Measurements from ENCODE around the gene SLC25A36.
"Not testable (repeated sequence)": the region's sequence is repeated elsewhere in the genome, so short reads cannot be mapped to it uniquely, and the experiment has no call there.

Gene SLC25A36

DNA sequence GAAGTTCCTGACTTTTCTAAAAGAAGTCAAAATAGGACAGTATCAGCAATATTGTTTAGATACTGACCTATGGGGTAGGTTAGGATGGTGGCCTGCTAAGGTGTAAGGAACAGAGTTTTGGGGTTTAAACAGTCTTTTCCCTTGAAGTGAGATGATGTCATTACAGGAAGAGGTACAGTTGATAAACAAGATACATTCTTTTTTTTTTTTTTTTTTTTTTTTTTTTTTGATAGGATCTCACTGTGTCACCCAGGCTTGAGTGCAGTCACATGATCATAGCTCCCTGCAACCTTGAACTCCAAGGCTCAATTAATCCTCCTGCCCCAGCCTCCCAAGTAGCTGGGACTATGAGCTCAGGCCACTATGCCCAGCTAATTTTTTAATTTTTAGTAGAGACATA lies 33.3 kb downstream of the SLC25A36 start:
- H3K9me2 ChIP-seq (replicated peaks; ENCODE audit: insufficient read depth, low read length): no peaks in the 10 kb centered on the region
- no peak for TF ChIP-seq EZH2phosphoT487 (IDR thresholded peaks at IDR 0.05; ENCODE audit: low read length)
- TF ChIP-seq, protein P1, sequence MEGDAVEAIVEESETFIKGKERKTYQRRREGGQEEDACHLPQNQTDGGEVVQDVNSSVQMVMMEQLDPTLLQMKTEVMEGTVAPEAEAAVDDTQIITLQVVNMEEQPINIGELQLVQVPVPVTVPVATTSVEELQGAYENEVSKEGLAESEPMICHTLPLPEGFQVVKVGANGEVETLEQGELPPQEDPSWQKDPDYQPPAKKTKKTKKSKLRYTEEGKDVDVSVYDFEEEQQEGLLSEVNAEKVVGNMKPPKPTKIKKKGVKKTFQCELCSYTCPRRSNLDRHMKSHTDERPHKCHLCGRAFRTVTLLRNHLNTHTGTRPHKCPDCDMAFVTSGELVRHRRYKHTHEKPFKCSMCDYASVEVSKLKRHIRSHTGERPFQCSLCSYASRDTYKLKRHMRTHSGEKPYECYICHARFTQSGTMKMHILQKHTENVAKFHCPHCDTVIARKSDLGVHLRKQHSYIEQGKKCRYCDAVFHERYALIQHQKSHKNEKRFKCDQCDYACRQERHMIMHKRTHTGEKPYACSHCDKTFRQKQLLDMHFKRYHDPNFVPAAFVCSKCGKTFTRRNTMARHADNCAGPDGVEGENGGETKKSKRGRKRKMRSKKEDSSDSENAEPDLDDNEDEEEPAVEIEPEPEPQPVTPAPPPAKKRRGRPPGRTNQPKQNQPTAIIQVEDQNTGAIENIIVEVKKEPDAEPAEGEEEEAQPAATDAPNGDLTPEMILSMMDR (IDR thresholded peaks at IDR 0.05; ENCODE audit: low read length): no peak
- no peak for TF ChIP-seq EZH2 (optimal IDR thresholded peaks at IDR 0.05; ENCODE audit: low read depth, low read length)
- 0 out of 2 replicates have a peak, but pooled peaks cover 5% of the 10 kb centered on the region for H3K36me3 ChIP-seq (replicated peaks; ENCODE audit: insufficient read depth, low read length)
- no peaks in the 10 kb centered on the region for H3F3A ChIP-seq (ENCODE audit: insufficient read depth, low read length)
- H2AFZ ChIP-seq (ENCODE audit: low read length): no peak overlapping the region
- H3K9ac ChIP-seq (ENCODE audit: low read length): no peak overlapping the region
- H3K9me3 ChIP-seq (replicated peaks; ENCODE audit: insufficient read depth, low read length): no peaks in the 10 kb centered on the region
- no peak overlapping the region for H3K27ac ChIP-seq (ENCODE audit: low read length)
- no peak overlapping the region for H3K4me2 ChIP-seq (ENCODE audit: low read depth, low read length)
- no peak overlapping the region for H3K4me3 ChIP-seq (ENCODE audit: low read length)
- no peaks in the 10 kb centered on the region for H4K20me1 ChIP-seq (ENCODE audit: insufficient read depth, low read length)
- no peaks in the 10 kb centered on the region for H3K79me2 ChIP-seq (ENCODE audit: low read length)
- no peaks in the 10 kb centered on the region for H3K27me3 ChIP-seq (replicated peaks; ENCODE audit: insufficient read depth, low read length)
- DNase-seq: no peak
- no peaks in the 10 kb centered on the region for H3K4me1 ChIP-seq (ENCODE audit: low read length)

- no peaks in the 10 kb centered on the region for H4K20me1 ChIP-seq (ENCODE audit: insufficient read depth, low read length)
- H3K9me3 ChIP-seq (replicated peaks; ENCODE audit: insufficient read depth, low read length): no peaks in the 10 kb centered on the region
- no peaks in the 10 kb centered on the region for H3F3A ChIP-seq (ENCODE audit: insufficient read depth, low read length)
- no peak for DNase-seq
- H3K4me3 ChIP-seq (ENCODE audit: low read length): no peak overlapping the region
- H3K9me2 ChIP-seq (replicated peaks; ENCODE audit: insufficient read depth, low read length): no peaks in the 10 kb centered on the region
- H3K27ac ChIP-seq (ENCODE audit: low read length): no peak overlapping the region
- no peak overlapping the region for H3K9ac ChIP-seq (ENCODE audit: low read length)
- no peaks in the 10 kb centered on the region for H3K4me1 ChIP-seq (ENCODE audit: low read length)
- H3K36me3 ChIP-seq (replicated peaks; ENCODE audit: insufficient read depth, low read length): no peaks in the 10 kb centered on the region
- H3K79me2 ChIP-seq (ENCODE audit: low read length): no peaks in the 10 kb centered on the region
- no peak overlapping the region for H2AFZ ChIP-seq (ENCODE audit: low read length)
- no peaks in the 10 kb centered on the region for H3K27me3 ChIP-seq (replicated peaks; ENCODE audit: insufficient read depth, low read length)
- no peak overlapping the region for H3K4me2 ChIP-seq (ENCODE audit: low read depth, low read length)
- TF ChIP-seq EZH2 (optimal IDR thresholded peaks at IDR 0.05; ENCODE audit: low read depth, low read length): no peak
- TF ChIP-seq, protein P1 (IDR thresholded peaks at IDR 0.05; ENCODE audit: low read length): no peak
- no peak for TF ChIP-seq EZH2phosphoT487 (IDR thresholded peaks at IDR 0.05; ENCODE audit: low read length)
Observed at GRCh38 chr3:140980663-140981062, 39.0 kb downstream of the SLC25A36 start.

- not testable (repeated sequence) for H3K79me2 ChIP-seq (ENCODE audit: low read length)
Observed at GRCh38 chr3:140987792-140988191, 46.2 kb downstream of the SLC25A36 start.

GRCh38 chr3:140994316-140994715 lies 52.7 kb downstream of the SLC25A36 start:
- H3K4me1 ChIP-seq (ENCODE audit: low read length): no peaks in the 10 kb centered on the region
- DNase-seq: no peak
- H4K20me1 ChIP-seq (ENCODE audit: insufficient read depth, low read length): no peaks in the 10 kb centered on the region
- H3K27me3 ChIP-seq (replicated peaks; ENCODE audit: insufficient read depth, low read length): no peaks in the 10 kb centered on the region
- H3K9me2 ChIP-seq (replicated peaks; ENCODE audit: insufficient read depth, low read length): no peaks in the 10 kb centered on the region
- TF ChIP-seq EZH2phosphoT487 (IDR thresholded peaks at IDR 0.05; ENCODE audit: low read length) (no peak), EZH2 (optimal IDR thresholded peaks at IDR 0.05; ENCODE audit: low read depth, low read length) (no peak)
- TF ChIP-seq, protein P1 (IDR thresholded peaks at IDR 0.05; ENCODE audit: low read length): no peak
- H3K4me3 ChIP-seq (ENCODE audit: low read length): no peak overlapping the region
- no peak overlapping the region for H3K27ac ChIP-seq (ENCODE audit: low read length)
- no peaks in the 10 kb centered on the region for H3F3A ChIP-seq (ENCODE audit: insufficient read depth, low read length)
- H3K36me3 ChIP-seq (replicated peaks; ENCODE audit: insufficient read depth, low read length): no peaks in the 10 kb centered on the region
- no peak overlapping the region for H3K9ac ChIP-seq (ENCODE audit: low read length)
- H3K9me3 ChIP-seq (replicated peaks; ENCODE audit: insufficient read depth, low read length): no peaks in the 10 kb centered on the region
- no peaks in the 10 kb centered on the region for H3K79me2 ChIP-seq (ENCODE audit: low read length)
- no peak overlapping the region for H2AFZ ChIP-seq (ENCODE audit: low read length)
- no peak overlapping the region for H3K4me2 ChIP-seq (ENCODE audit: low read depth, low read length)

More at GRCh38 chr3:140987792-140988191, 46.2 kb downstream of the SLC25A36 start:
- not testable (repeated sequence) for H3F3A ChIP-seq (ENCODE audit: insufficient read depth, low read length); H3K9me2 ChIP-seq (replicated peaks; ENCODE audit: insufficient read depth, low read length); H2AFZ ChIP-seq (ENCODE audit: low read length); H3K27me3 ChIP-seq (replicated peaks; ENCODE audit: insufficient read depth, low read length); H3K9ac ChIP-seq (ENCODE audit: low read length); H3K4me2 ChIP-seq (ENCODE audit: low read depth, low read length); H3K27ac ChIP-seq (ENCODE audit: low read length); H4K20me1 ChIP-seq (ENCODE audit: insufficient read depth, low read length); H3K36me3 ChIP-seq (replicated peaks; ENCODE audit: insufficient read depth, low read length); H3K9me3 ChIP-seq (replicated peaks; ENCODE audit: insufficient read depth, low read length); DNase-seq; H3K4me1 ChIP-seq (ENCODE audit: low read length); H3K4me3 ChIP-seq (ENCODE audit: low read length)

DNA sequence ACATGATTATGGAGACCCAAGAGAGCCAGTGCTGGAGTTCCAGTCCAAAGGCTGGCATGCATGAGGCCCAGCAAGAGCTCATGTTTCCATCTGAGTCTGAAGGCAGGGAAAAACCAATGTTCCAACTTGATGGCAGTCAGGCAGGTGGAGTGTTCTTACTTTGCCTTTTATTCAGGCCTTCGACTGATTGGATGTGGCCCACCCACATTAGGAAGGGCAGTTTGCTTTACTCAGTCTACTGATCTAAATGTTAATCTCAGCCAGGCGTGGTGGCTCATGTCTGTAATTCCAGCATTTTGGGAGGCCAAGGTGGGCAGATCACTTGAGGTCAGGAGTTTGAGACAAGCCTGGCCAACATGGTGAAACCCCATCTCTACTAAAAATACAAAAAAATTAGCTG lies 53.2 kb downstream of the SLC25A36 start:
- not testable (repeated sequence) for H3K4me2 ChIP-seq (ENCODE audit: low read depth, low read length); H3K79me2 ChIP-seq (ENCODE audit: low read length); H2AFZ ChIP-seq (ENCODE audit: low read length); H4K20me1 ChIP-seq (ENCODE audit: insufficient read depth, low read length); H3K4me3 ChIP-seq (ENCODE audit: low read length); H3K27me3 ChIP-seq (replicated peaks; ENCODE audit: insufficient read depth, low read length); DNase-seq; H3K4me1 ChIP-seq (ENCODE audit: low read length); H3K9me2 ChIP-seq (replicated peaks; ENCODE audit: insufficient read depth, low read length); H3K36me3 ChIP-seq (replicated peaks; ENCODE audit: insufficient read depth, low read length); H3K27ac ChIP-seq (ENCODE audit: low read length); H3K9ac ChIP-seq (ENCODE audit: low read length); H3F3A ChIP-seq (ENCODE audit: insufficient read depth, low read length); H3K9me3 ChIP-seq (replicated peaks; ENCODE audit: insufficient read depth, low read length)
